Stimulated activated naive CD8-positive, alpha-beta T cell treated with anti-CD3 and anti-CD28 coated beads, Interleukin-15, Interleukin-2, amounts not matched to agents 100 U/mL and 50 U/mL, for 24 hours (primary cell): Measurements from ENCODE around the gene SEZ6L2.
"Not testable (repeated sequence)": the region's sequence is repeated elsewhere in the genome, so short reads cannot be mapped to it uniquely, and the experiment has no call there.

Experiments
- ATAC-seq: fragments of 150-1000 bp; cut with Tn5 transposase; one replicate; pipeline ENCODE4 v1.10.0; 2021
- DNase-seq: peaks from one replicate; pipeline ENCODE4 v3.0.0; 2021

SEZ6L2 gene

DNA sequence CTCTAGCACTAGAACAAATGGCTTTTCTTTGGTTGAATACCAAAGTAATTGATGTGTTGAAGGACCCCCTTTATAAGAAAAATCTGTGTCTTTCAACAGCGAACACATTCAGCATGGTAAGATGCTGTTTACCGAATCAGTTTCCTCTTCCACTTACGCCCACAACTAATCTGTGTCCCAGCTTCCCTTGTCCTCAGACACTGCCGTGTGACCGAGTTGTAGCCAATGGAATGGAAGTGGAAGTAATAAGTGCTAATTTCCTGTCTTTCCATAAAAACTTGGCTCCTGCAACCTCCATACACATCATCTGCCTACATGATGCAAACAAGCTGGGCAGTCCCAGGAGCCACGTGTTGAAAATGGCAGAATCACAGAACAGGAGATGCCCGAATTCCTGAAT, 46.7 kb downstream of the SEZ6L2 start:
- no peak for ATAC-seq

DNA sequence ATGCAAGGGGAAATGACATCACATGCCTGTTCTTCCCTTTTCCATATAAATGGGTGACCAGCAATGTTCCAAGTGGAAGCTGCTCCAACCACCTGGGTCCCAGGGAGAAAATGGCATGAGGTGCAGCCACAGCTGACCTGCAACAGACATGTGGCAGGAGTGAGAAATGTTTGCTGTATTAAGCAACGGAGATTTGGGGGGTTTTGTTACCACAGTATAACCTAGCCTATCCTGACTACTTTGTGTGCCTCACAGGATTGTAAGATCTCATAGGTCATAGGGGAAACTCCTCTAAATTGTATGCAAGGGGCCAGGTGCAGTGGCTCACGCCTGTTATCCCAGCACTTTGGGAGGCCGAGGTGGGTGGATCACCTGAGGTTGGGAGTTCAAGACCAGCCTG, 48.4 kb downstream of the SEZ6L2 start:
- DNase-seq (no peak), ATAC-seq (no peak)

More for the DNA sequence above, 46.7 kb downstream of the SEZ6L2 start:
- DNase-seq, result no peak

DNA sequence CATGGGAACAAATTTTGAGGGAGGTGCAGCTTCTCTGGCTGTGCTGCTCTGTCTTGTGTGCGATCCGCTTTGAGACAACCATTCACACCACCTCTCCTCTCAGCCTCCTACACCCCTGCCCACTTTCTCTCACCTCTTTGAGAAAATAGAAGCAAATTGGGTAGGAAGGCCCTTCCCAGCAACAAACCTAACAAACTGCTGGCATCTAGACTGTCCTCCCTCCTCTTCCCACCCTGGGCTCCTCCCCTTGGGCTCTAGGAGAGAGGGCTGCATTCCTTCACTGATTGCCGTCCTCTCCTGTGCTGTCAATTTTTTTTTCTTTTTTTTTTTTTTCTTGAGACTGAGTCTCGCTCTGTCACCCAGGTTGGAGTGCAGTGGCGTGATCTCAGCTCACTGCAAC, 49.8 kb downstream of the SEZ6L2 start:
- ATAC-seq, result no peak
- DNase-seq, result no peak

DNA sequence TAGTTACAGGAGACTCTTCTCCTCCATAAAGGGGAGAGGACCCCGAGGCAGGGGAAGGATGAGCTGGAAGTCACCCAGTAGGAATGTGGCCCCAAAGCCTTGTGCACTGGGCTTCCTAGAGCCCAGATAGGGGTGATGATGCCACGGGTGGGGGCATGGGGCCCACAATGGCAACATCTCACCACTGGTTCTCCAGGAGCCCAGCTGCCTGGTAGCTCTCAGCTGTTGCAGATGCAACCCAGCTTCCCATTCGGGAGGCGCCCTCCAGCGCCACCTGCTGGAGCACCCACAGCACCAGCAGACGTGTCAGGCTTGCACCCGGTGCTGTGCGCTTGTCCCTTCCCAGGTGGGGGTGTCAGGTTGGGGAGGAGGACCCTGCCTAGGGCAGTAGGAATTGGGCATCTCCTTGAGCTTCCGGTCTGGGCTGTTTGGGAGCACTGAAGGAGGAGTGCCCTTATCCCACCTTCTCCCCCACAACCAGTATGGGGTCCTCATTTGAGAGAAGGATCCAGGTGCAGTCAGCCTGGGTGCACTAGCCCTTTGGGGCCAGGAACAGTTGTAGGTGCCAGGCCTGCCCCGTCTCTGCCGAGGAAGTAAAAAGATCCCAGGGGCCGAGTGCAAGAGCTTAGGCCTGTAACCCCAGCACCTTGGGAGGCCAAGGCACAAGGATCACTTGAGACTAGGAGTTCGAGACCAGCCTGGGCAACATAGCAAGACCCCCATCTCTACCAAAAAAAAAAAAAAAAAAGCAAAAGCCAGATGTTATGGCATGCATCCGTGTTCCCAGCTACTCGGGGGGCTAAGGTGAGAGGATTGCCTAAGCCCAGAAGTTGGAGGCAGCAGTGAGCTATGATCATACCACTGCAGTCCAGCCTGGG, 50.7 kb downstream of the SEZ6L2 start:
- DNase-seq, result peak; percentile 88

DNA sequence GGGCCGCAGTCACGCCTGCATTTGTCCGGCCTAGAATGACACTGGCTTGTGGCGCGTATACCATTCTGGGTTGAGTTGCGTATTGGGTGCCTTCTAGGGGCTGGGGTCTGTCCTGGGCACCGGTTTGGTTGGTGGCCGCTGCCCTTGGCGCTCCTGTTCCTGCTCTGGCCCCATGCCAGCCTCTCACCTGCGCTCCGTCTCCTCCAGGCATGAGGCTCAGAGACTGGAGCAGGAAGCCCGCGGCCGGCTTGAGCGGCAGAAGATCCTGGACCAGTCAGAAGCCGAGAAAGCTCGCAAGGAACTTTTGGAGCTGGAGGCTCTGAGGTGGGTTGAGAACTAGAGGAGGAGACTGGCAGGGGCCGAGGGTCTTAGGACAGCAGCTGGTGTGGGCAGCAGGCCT, 53.7 kb downstream of the SEZ6L2 start:
- ATAC-seq, result no peak
- DNase-seq, result no peak

More for the DNA sequence above, 50.7 kb downstream of the SEZ6L2 start:
- peak; percentile 92 for ATAC-seq

DNA sequence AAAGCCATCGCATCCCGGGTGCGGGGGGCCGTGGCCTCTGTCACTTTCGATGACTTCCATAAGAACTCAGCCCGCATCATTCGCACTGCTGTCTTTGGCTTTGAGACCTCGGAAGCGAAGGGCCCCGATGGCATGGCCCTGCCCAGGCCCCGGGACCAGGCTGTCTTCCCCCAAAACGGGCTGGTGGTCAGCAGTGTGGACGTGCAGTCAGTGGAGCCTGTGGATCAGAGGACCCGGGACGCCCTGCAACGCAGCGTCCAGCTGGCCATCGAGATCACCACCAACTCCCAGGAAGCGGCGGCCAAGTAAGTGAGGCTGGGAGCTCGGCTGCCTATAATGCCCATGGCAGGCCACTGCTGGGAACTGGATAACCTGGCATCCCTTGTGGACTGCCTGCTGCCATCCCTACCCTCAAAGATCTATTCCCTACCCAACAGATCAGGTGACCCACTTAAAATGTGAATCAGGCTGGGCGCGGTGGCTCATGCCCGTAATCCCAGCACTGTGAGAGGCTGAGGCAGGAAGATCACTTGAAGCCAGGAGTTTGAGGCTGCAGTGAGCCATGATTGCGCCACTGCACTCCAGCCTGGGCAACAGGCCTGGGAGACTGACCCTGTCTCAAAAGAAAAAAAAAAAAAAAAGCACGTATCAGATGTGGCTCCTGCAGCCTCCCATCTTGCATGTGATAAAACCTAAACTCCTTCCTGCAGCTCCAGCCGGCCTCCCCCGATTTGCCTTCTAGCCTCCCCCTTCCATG, 54.6 kb downstream of the SEZ6L2 start:
- DNase-seq (no peak), ATAC-seq (no peak)

DNA sequence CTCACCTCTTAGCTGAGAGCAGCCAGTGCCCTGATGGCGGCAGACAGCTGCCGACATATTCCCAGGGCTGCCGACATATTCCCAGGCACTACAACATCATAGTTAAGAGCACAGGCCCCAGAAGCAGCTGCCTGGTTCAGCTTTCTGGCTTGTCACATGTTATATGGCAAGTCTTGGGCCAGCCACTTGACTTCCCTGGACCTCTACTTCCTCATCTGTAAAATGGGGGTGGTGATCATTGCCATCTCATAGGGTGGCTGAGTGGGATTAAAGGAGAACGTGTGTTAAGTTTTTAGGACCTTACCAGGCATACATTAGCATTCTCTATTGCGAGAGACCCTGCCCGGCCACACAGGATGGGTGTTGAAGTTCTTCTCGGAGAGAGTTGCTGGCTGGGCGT, 55.4 kb downstream of the SEZ6L2 start:
- DNase-seq (no peak), ATAC-seq (no peak)

DNA sequence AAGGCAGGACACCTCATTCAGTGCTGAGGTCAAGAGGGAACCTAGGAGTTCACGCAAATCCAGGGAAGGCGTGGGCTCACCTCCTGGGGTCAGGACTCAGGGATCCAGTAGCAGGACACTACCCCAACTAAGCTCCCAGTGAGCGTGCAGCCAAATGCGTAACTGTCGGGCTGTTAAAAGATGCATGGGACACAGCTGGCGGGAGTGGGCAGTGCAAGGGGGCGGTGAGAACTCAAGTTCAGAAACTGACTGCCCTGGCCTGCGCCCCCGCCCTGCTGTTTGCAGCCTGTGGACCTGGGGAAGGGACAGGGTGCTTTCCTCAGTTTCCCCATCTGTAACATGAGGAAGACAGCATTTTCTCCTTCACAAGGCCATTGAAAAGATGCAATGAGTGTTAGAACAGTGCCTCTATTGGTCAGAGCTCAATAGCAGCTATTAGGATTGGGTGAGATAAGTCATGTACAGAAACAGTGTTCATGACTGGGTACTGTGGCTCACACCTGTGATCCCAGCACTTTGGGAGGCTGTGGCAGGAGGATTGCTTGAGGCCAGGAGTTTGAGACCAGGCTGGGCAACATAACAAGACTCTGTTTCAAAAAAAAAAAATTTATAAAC, 56.5 kb downstream of the SEZ6L2 start:
- DNase-seq (no peak), ATAC-seq (no peak)

DNA sequence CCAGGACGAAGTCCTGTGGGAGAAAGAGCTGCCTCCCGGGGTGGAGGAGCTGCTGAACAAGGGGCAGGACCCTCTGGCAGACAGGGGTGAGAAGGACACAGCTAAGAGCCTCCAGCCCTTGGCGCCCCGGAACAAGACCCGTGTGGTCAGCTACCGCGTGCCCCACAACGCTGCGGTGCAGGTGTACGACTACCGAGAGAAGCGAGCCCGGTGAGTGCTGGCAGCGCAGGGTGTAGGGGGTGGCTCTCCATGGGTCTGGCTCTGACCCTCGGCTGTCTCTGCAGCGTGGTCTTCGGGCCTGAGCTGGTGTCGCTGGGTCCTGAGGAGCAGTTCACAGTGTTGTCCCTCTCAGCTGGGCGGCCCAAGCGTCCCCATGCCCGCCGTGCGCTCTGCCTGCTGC, 57.7 kb downstream of the SEZ6L2 start:
- ATAC-seq, result no peak
- DNase-seq, result no peak

DNA sequence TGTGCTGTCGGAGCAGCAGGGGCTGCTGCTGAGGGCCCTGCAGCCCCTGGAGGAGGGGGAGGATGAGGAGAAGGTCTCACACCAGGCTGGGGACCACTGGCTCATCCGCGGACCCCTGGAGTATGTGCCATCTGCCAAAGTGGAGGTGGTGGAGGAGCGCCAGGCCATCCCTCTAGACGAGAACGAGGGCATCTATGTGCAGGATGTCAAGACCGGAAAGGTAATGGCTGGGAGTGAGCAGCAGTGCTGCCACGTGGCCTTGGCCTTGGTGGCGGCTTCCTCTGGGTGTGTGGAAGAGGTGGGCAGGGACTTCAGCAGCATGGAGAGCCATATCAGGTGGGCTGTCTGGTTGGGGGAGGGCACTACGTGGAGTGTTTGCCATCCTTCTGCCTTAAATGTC, 59.1 kb downstream of the SEZ6L2 start:
- no peak for ATAC-seq
- no peak for DNase-seq

DNA sequence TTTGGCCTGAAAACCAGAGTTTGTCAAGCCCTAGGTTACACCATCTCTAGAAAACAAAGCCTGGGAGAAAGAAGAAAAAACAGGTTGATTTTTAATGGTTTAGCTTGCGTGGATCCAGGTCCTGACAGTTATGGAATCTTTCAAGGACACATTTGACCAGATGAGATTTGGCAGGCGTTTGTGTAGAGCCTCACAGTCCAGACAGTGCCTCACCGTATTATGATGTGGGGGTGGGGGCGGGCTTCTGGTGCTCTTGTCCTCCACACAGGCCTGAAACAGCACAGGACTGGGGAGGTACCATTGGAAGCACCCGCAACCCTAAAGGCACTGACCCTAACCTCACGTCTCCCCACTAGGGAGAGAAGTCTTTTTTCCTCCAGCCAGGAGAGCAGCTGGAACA, 59.5 kb downstream of the SEZ6L2 start:
- no peak for DNase-seq
- ATAC-seq, result no peak

DNA sequence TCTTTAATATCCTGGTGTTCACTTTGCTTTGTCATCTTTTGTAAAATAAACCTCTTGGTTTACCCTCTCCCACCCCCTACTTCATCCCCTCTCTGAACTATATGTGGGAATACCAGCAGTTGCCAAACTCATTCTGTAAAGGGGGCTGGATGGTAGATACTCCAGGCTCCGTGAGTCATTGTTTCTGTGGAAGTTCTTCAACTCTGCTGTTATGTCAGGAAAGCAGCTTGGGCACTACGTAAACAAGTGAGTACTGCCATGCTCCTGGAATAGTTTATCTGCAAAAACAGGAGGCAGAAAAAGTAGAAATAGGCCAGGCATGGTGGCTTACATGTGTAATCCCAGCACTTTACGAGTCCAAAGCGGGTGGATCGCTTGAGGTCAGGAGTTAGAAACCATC, 61.5 kb downstream of the SEZ6L2 start:
- DNase-seq (no peak), ATAC-seq (no peak)

DNA sequence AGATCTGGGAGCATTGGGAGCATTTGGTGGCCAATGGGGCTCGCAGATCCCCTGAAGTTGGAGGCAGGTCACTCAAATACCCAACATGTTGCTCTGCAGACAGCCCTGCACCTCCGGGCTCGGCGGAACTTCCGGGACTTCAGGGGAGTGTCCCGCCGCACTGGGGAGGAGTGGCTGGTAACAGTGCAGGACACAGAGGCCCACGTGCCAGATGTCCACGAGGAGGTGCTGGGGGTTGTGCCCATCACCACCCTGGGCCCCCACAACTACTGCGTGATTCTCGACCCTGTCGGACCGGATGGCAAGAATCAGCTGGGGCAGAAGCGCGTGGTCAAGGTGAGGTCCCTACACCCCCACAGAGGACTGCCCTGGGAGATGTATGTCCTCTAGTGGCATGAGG, 62.7 kb downstream of the SEZ6L2 start:
- DNase-seq (no peak), ATAC-seq (no peak)

DNA sequence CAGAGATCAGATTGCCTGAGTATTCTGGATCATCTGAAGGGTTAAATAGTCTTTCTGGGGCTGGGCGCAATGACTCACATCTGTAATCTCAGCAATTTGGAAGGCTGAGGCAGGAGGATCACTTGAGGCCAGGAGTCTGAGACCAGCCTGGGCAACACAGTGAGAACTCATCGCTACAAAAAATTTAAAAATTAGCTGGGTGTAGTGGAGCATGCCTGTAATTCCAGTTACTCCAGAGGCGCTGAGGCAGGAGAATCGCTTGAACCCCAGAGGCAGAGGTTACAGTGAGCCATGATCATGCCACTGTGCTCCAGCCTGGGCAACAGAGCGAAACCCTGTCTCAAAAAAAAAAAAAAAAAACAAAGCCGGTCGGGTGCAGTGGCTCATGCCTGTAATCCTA, 63.4 kb downstream of the SEZ6L2 start:
- ATAC-seq, result no peak
- no peak for DNase-seq

DNA sequence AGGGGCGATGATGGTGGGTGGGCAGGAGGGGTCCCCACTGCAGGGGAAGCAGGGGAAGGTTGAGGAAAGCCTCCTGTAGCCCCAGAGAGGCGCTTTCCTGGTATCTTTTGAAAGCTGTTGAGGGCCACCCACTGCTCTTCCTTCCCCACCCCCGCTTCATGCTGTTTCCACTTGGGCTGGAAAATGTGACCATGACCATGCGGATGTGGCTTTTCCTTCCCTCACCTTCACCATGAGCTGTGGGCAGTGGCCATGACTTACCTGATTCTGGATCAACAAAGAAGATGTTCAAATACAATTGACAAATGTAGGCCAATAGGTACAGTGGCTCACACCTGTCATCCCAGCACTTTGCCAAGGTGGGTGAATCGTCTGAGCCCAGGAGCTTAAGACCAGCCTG, 65.3 kb downstream of the SEZ6L2 start:
- ATAC-seq (no peak), DNase-seq (no peak)

DNA sequence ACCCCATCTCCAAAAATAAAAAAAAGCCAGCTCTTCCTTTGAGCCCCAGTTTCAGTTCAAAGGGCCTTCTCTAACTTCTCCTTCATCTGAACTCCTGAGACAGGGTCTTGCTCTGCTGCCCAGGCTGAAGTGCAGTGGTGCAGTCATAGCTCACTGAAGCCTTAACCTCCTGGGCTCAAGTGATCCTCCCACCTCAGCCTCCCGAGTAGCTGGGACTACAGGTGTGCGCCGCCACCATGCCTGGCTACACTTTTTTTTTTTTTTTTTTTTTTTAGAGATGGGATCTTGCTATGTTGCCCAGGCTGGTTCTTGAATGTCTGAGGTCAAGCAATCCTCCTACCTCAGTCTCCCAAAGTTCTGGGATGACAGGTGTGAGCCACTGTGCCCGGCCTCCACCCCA, 66.1 kb downstream of the SEZ6L2 start:
- not testable (repeated sequence) for DNase-seq, ATAC-seq

DNA sequence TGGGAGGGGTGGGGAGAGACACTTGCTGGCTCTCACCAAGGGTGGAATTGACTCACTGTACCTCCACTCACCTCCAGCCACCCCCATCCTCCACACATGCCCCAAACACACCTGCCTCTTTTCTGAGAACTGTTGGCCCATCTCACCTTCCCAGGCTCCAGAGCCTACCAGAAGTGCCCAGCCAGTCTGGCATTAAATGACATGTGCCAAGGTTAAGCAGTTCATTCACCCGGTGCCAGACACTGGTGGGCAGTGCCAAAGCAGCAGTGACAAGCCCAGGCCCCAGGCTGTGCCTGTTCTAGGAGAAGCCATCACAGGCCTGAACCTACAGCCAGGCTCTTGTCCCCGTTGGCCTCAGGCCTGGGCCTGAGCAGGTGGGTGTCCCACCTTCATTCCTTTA, 67.9 kb downstream of the SEZ6L2 start:
- DNase-seq, result no peak
- ATAC-seq, result no peak

DNA sequence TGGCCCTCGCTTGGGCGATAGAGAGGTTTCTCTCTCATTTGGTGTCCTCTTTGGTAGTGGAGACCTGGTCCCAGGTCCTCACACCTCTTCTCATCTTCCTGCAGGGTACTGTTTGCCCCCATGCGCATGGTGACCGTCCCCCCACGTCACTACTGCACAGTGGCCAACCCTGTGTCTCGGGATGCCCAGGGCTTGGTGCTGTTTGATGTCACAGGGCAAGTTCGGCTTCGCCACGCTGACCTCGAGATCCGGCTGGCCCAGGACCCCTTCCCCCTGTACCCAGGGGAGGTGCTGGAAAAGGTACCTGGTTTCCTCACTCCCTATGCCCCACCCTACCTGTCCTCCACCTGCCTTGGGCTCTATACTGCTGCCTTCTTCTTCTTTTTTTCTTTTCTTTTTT, 68.6 kb downstream of the SEZ6L2 start:
- DNase-seq (no peak), ATAC-seq (no peak)

DNA sequence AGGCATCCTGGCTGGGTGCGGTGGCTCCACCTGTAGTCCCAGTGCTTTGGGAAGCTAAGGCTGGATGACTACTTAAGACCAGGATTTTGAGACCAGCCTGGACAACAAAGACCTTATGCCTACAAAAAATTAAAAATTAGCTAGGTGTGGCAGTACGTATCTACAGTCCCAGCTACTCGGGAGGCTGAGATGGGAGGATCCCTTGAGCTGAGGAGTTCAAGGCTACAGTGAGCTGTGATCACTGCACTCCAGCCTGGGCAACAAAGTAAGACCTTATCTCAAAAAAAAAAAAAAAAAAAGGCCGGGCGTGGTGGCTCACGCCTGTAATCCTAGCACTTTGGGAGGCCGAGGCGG, 73.0 kb downstream of the SEZ6L2 start:
- ATAC-seq (no peak), DNase-seq (no peak)

DNA sequence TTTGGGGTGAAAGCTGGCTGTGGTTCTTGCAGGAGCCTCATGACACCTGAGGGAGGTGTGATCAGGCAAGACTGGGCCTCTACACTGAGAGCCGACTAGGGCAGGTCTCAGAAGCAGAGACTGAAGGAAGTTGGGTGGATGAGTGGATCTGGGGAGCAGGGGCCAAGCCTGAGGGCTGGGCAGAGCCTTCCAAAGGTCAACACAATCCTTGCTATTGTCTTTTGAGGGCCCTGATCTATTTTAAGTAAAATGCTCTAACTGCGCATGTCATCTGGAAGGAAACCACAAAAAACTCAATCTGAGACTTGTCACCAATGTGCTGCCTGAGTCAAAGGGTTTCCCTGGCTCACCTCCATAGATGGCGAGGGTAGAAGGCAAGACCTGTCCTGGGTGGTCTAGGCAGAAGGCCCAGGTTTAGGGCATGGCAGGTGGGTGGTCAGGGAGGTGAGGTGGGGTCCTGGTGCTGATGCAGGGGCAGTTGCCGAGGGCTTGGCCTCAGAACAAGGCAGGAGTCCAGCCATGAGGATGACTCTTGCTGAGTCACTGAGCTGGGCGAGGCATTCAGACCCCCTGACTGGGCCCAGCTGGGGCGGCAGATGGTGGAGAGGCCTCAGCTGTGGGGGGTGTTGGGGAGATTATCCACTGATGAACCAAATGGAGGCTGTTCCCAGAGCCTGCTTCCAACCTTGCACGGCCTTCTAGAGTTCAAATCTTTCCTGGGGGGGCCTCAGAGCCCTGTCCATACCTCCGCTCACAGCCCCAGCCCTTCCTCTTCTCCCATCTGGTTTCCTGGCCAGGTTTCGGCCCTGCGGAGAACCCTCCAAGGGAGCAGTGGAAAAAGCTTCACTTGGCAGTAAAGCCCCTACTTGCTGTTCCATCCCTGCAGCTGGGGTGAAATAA, 74.0 kb downstream of the SEZ6L2 start:
- DNase-seq, result peak; percentile 57
- ATAC-seq, result peak; percentile 70

DNA sequence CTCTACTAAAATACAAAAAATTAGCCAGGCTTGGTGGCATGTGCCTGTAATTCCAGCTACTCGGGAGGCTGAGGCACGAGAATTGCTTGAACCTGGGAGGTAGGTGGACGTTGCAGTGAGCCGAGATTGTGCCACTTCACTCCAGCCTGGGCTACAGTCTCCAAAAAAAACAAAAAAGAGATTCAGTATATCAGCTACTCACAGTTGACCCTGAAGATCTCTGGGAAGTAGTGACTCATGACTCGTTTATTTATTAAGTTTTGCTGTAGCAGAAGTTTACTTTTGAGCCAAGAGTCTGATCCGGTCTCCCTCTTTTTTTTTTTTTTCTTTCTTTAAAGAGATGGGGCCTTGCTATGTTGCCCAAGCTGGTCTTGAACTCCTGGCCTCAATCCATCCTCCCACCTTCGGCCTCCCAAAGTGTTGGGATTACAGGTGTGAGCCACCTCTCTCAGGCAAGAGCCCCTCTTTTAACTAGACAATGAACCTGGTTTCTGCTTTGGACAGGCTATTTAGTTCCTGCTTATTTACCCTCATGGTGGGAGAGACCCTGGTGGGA, 74.7 kb downstream of the SEZ6L2 start:
- ATAC-seq, result no peak
- DNase-seq, result no peak

DNA sequence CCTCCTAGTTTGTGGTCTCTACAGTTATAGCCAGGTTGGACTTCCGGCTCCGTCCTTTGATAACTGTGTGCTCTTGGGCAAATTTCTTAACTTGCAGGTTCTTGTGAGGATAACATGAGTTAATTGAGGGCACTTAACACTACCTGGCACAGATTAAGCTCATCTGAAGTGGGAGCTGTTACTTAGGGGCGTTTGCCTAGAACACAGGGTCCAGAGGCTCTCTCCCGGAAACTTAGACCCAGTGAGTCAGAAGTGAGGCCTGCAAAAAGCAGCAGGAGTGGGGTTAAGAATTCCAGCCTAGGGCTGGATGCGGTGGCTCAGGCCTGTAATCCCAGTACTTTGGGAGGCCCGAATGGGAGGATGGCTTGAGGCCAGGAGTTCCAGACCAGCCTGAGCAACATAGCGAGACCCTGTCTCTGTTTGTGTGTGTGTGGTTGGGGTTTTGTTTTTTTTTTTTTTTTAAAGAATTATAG, 77.7 kb downstream of the SEZ6L2 start:
- no peak for ATAC-seq

More for the DNA sequence above, 77.7 kb downstream of the SEZ6L2 start:
- DNase-seq, result no peak
